HepG2 (cell line): ENCODE measurements around the gene CDC42EP4. TPM values are rescaled to one million over a fixed set of nuclear protein-coding genes. Genes with fewer than 3 reads are reported as not detected.

ENCODE experiments used
- ARID3A ChIP-seq: IDR thresholded peaks from 2 replicates; pipeline ENCODE4 v1.6.1; 2012; ENCODE audit warnings: low read depth, low read length, improper control_type of control experiment
- BORCS8-MEF2B ChIP-seq: sonication (generic); formaldehyde crosslinking; IDR thresholded peaks from 2 replicates; pipeline ENCODE4 v1.8.0; 2022; ENCODE audit warnings: mild to moderate bottlenecking, missing genetic modification reagents
- DPF2 ChIP-seq: sonication (generic); formaldehyde crosslinking; IDR thresholded peaks from 2 replicates; pipeline ENCODE4 v1.4.0; 2020; ENCODE audit warnings: mild to moderate bottlenecking, low read depth, missing genetic modification reagents, borderline replicate concordance
- E2F5 ChIP-seq: sonication (generic); formaldehyde crosslinking; conservative IDR thresholded peaks from 2 replicates; pipeline ENCODE4 v1.4.0; 2020; ENCODE audit warnings: missing genetic modification reagents
- FOSL2 ChIP-seq: sonication (generic); formaldehyde crosslinking; IDR thresholded peaks from 2 replicates; pipeline ENCODE4 v1.4.0; 2020; ENCODE audit warnings: missing genetic modification reagents
- FOXP4 ChIP-seq: sonication (generic); formaldehyde crosslinking; IDR thresholded peaks from 2 replicates; pipeline ENCODE4 v1.4.0; 2020; ENCODE audit warnings: missing genetic modification reagents
- GABPA ChIP-seq, 2 experiments: IDR thresholded peaks; 2 replicates each; pipeline ENCODE4 v1.6.1; 2011 to 2016; ENCODE audit warnings: low read depth in 2 of 2, low read length in 1 of 2, missing biosample characterization in 1 of 2, missing genetic modification characterization in 1 of 2
- HNRNPL ChIP-seq: fragments of 200-400 bp; formaldehyde crosslinking; IDR thresholded peaks from 2 replicates; pipeline ENCODE4 v1.6.1; 2017; ENCODE audit warnings: mild to moderate bottlenecking, low read depth, low read length
- ISX ChIP-seq: sonication (generic); formaldehyde crosslinking; conservative IDR thresholded peaks from 2 replicates; pipeline ENCODE4 v1.5.0; 2020; ENCODE audit warnings: missing genetic modification reagents
- MAZ ChIP-seq, 2 experiments: sonication (generic) in 1 of 2; formaldehyde crosslinking in 1 of 2; IDR thresholded peaks; 2 replicates each; pipeline versions ENCODE4 v1.5.0 to v1.6.1; 2012 to 2020; ENCODE audit warnings: low read depth in 2 of 2, mild to moderate bottlenecking in 2 of 2, borderline replicate concordance in 1 of 2, improper control_type of control experiment in 1 of 2, low read length in 1 of 2, missing genetic modification reagents in 1 of 2, moderate library complexity in 1 of 2
- MLXIP ChIP-seq: sonication (generic); formaldehyde crosslinking; IDR thresholded peaks from 2 replicates; pipeline ENCODE4 v1.9.0; 2021; ENCODE audit warnings: missing genetic modification reagents, borderline replicate concordance
- MTA1 ChIP-seq: sonication (generic); formaldehyde crosslinking; IDR thresholded peaks from 2 replicates; pipeline ENCODE4 v1.4.0; 2020; ENCODE audit warnings: missing genetic modification reagents, mild to moderate bottlenecking, borderline replicate concordance
- NCOA1 ChIP-seq: sonication (generic); formaldehyde crosslinking; IDR thresholded peaks from 2 replicates; pipeline ENCODE4 v1.9.0; 2021; ENCODE audit warnings: missing genetic modification reagents
- SP140L ChIP-seq: sonication (generic); formaldehyde crosslinking; IDR thresholded peaks from 2 replicates; pipeline ENCODE4 v1.4.0; 2020; ENCODE audit warnings: missing genetic modification reagents, borderline replicate concordance
- ZNF10 ChIP-seq: sonication (generic); formaldehyde crosslinking; IDR thresholded peaks from 2 replicates; pipeline ENCODE4 v1.4.0; 2020; ENCODE audit warnings: mild to moderate bottlenecking, low read depth, missing genetic modification reagents, borderline replicate concordance
- ZNF18 ChIP-seq: sonication (generic); formaldehyde crosslinking; IDR thresholded peaks from 2 replicates; pipeline ENCODE4 v1.8.0; 2022; ENCODE audit warnings: mild to moderate bottlenecking, missing genetic modification reagents; ENCODE audit not compliant: insufficient replicate concordance
- ZNF589 ChIP-seq: sonication (generic); formaldehyde crosslinking; conservative IDR thresholded peaks from 2 replicates; pipeline ENCODE4 v1.8.0; 2022; ENCODE audit warnings: mild to moderate bottlenecking, moderate library complexity, missing genetic modification reagents
- ZSCAN12 ChIP-seq: sonication (generic); formaldehyde crosslinking; IDR thresholded peaks from 2 replicates; pipeline ENCODE4 v1.9.0; 2021; ENCODE audit warnings: mild to moderate bottlenecking, missing genetic modification reagents
- polyA plus RNA-seq, 8 experiments: library from polyadenylated mRNA; depleted of rRNA in 3 of 8; stranded (reverse) in 7 of 8; unstranded in 1 of 8; fragments of >200 nt; fragmentation: Illumina TruSeq in 4 of 8; extraction: Trizol in 4 of 8; gene quantifications; 2 replicates each; pipeline versions ENCODE4 v1.2.1 to v1.2.3, GENCODE V29; 2011 to 2016; ENCODE audit warnings: low read depth in 4 of 8, missing spikeins in 1 of 8, mixed read lengths in 1 of 8; ENCODE audit not compliant: insufficient read depth in 1 of 8
- total RNA-seq, 5 experiments: library from RNA; depleted of rRNA; stranded (reverse); fragments of >200 nt; fragmentation: Illumina TruSeq; extraction: Trizol; gene quantifications; 2 replicates each; pipeline ENCODE4 v1.2.3, GENCODE V29; 2016; ENCODE audit warnings: low read depth in 1 of 5

The CDC42EP4 gene
- total and polyA plus RNA-seq, 2 of the 13 experiments (the other 11 are each of a cell fraction or from before 2014, with no cell fraction given) = 19.0 to 54.0 TPM

GRCh38 chr17:73308017-73308823 is 3.6 kb downstream of the CDC42EP4 start (continued):
- no peak; the same call in 1 of the 2 replicates for TF ChIP-seq ARID3A
- TF ChIP-seq DPF2 (CRISPR knock-in tag) = peak; percentile 76
- 0 out of 2 replicates have a peak, but pooled peaks have one; percentile 48 for TF ChIP-seq ISX (CRISPR knock-in tag)
- TF ChIP-seq E2F5 (CRISPR knock-in tag) = no peak
- TF ChIP-seq ZNF10 (CRISPR knock-in tag) = no peak
- TF ChIP-seq MTA1 (CRISPR knock-in tag) = peak; percentile 93
- peak; percentile 52 for TF ChIP-seq FOSL2
- no peak for TF ChIP-seq ZNF18 (CRISPR knock-in tag)
- TF ChIP-seq MLXIP (CRISPR knock-in tag) = no peak
- peak; percentile 78; the same call in 1 of the 2 replicates for TF ChIP-seq SP140L (CRISPR knock-in tag)
- TF ChIP-seq MAZ (IDR thresholded peaks at IDR 0.05; ENCODE audit: borderline replicate concordance, low read depth, low read length) = no peak; the same call in 1 of the 2 replicates
- peak; percentile 84 for TF ChIP-seq MAZ (CRISPR knock-in tag; IDR thresholded peaks at IDR 0.05; ENCODE audit: low read depth)
- TF ChIP-seq GABPA (IDR thresholded peaks at IDR 0.05; ENCODE audit: low read depth, low read length) = no peak
- no peak for TF ChIP-seq GABPA (CRISPR knock-in tag; IDR thresholded peaks at IDR 0.05; ENCODE audit: low read depth)
- TF ChIP-seq FOXP4 (CRISPR knock-in tag) = peak; percentile 83
- no peak for TF ChIP-seq NCOA1 (CRISPR knock-in tag)
- TF ChIP-seq ZSCAN12 = no peak
- TF ChIP-seq BORCS8-MEF2B (CRISPR knock-in tag) = no peak
- TF ChIP-seq HNRNPL = no peak
- TF ChIP-seq ZNF589 (CRISPR knock-in tag) = no peak
